IMR-90 (cell line): ENCODE measurements around the gene NDRG2. TPM values are rescaled to one million over a fixed set of nuclear protein-coding genes. Genes with fewer than 3 reads are reported as not detected.

ENCODE experiments used
- ATAC-seq: fragments of 200-7000 bp; cut with Tn5 transposase; 2 replicates; pipeline ENCODE4 v1.9.1; 2020; ENCODE audit warnings: low read depth, mild to moderate bottlenecking, moderate library complexity
- BruUV-seq: library from RNA; stranded (reverse); fragments of 400-500 nt; replicated peaks from 2 replicates; lab custom pipeline; 2021; lab: Mats Ljungman, UMichigan
- CTCF ChIA-PET: fragments of 300-600 bp; formaldehyde crosslinking; extraction: SDS; loops from one replicate; lab custom pipeline; 2021; ENCODE audit warnings: antibody characterized with exemption; lab: Yijun Ruan, JAX
- POLR2A ChIA-PET: fragments of 300-600 bp; sonication (Branson Sonifier 250); formaldehyde crosslinking; loops from one replicate; lab custom pipeline; 2022; ENCODE audit warnings: antibody characterized with exemption; ENCODE audit not compliant: unreplicated experiment; lab: Charles Lee
- DNase-seq: peaks from one replicate; pipeline ENCODE4 v3.0.0; 2013
- H2AFZ ChIP-seq: replicated peaks from 2 replicates; pipeline ENCODE3; 2013; ENCODE audit warnings: low read length, mild to moderate bottlenecking; ENCODE audit not compliant: poor library complexity
- H2AK5ac ChIP-seq: 2 replicates; pipeline ENCODE4 v1.6.1; 2013; ENCODE audit warnings: low read depth, low read length, inconsistent platforms
- H2AK9ac ChIP-seq: replicated peaks from 2 replicates; pipeline ENCODE3; 2013; ENCODE audit warnings: mild to moderate bottlenecking, low read depth, low read length, moderate library complexity; ENCODE audit not compliant: poor library complexity
- H2BK120ac ChIP-seq: 2 replicates; pipeline ENCODE4 v1.6.1; 2013; ENCODE audit warnings: low read depth, low read length, inconsistent platforms
- H2BK15ac ChIP-seq: 3 replicates; pipeline ENCODE4 v1.6.1; 2013; ENCODE audit warnings: low read depth, low read length, inconsistent platforms
- H2BK20ac ChIP-seq: 2 replicates; pipeline ENCODE4 v1.6.1; 2013; ENCODE audit warnings: low read depth, mild to moderate bottlenecking, inconsistent platforms, low read length, moderate library complexity
- H2BK5ac ChIP-seq: 2 replicates; pipeline ENCODE4 v1.6.1; 2013; ENCODE audit warnings: mild to moderate bottlenecking, low read depth, low read length, inconsistent platforms; ENCODE audit not compliant: poor library complexity, severe bottlenecking
- H3K14ac ChIP-seq: replicated peaks from 2 replicates; pipeline ENCODE4 v1.6.1; 2013; ENCODE audit warnings: low read depth, low read length, inconsistent platforms
- H3K18ac ChIP-seq: 2 replicates; pipeline ENCODE4 v1.6.1; 2013; ENCODE audit warnings: low read depth, low read length, control low read depth
- H3K23ac ChIP-seq: 2 replicates; pipeline ENCODE4 v1.6.1; 2013; ENCODE audit warnings: low read depth, low read length, inconsistent platforms
- H3K27ac ChIP-seq: 2 replicates; pipeline ENCODE4 v1.5.1; 2013; ENCODE audit warnings: mild to moderate bottlenecking, control low read depth, low read length; ENCODE audit not compliant: insufficient read depth
- H3K27me3 ChIP-seq: 2 replicates; pipeline ENCODE4 v1.6.1; 2013; ENCODE audit warnings: low read length; ENCODE audit not compliant: control insufficient read depth, insufficient read depth
- H3K36me3 ChIP-seq: 2 replicates; pipeline ENCODE4 v1.6.1; 2013; ENCODE audit warnings: low read length, mixed read lengths; ENCODE audit not compliant: control insufficient read depth, insufficient read depth
- H3K4ac ChIP-seq: 2 replicates; pipeline ENCODE4 v1.6.1; 2013; ENCODE audit warnings: low read depth, low read length, inconsistent platforms
- H3K4me1 ChIP-seq: 2 replicates; pipeline ENCODE4 v1.6.1; 2013; ENCODE audit warnings: low read length, mixed read lengths; ENCODE audit not compliant: control insufficient read depth, insufficient read depth
- H3K4me2 ChIP-seq: 2 replicates; pipeline ENCODE4 v1.6.1; 2013; ENCODE audit warnings: low read depth, mild to moderate bottlenecking, control low read depth, low read length, moderate library complexity
- H3K4me3 ChIP-seq: 2 replicates; pipeline ENCODE4 v1.5.1; 2013; ENCODE audit warnings: low read depth, mild to moderate bottlenecking, control low read depth, low read length, moderate library complexity; ENCODE audit not compliant: insufficient read depth
- H3K56ac ChIP-seq: 2 replicates; pipeline ENCODE4 v1.6.1; 2013; ENCODE audit warnings: low read length, inconsistent platforms; ENCODE audit not compliant: insufficient read depth; ENCODE audit errors: extremely low read depth
- H3K79me1 ChIP-seq, 2 experiments: 2 replicates each; pipeline ENCODE4 v1.6.1; 2013; ENCODE audit warnings: low read length in 2 of 2, inconsistent platforms in 1 of 2, low read depth in 1 of 2
- H3K9ac ChIP-seq: 2 replicates; pipeline ENCODE4 v1.6.1; 2013; ENCODE audit warnings: low read depth, low read length, control low read depth
- H3K9me1 ChIP-seq: 2 replicates; pipeline ENCODE4 v1.6.1; 2013; ENCODE audit warnings: low read length, inconsistent platforms; ENCODE audit not compliant: insufficient read depth
- H3K9me3 ChIP-seq: 2 replicates; pipeline ENCODE4 v1.6.1; 2013; ENCODE audit warnings: low read length; ENCODE audit not compliant: control insufficient read depth, insufficient read depth
- H4K20me1 ChIP-seq: 2 replicates; pipeline ENCODE4 v1.6.1; 2013; ENCODE audit warnings: low read length, inconsistent platforms; ENCODE audit not compliant: insufficient read depth
- H4K5ac ChIP-seq: 2 replicates; pipeline ENCODE4 v1.6.1; 2013; ENCODE audit warnings: mild to moderate bottlenecking, low read depth, low read length, control low read depth
- H4K8ac ChIP-seq, 2 experiments: 2 replicates each; pipeline ENCODE4 v1.6.1; 2013; ENCODE audit warnings: low read depth in 2 of 2, low read length in 2 of 2, control low read depth in 1 of 2, inconsistent platforms in 1 of 2
- H4K91ac ChIP-seq: 2 replicates; pipeline ENCODE4 v1.6.1; 2013; ENCODE audit warnings: low read depth, low read length, inconsistent platforms; ENCODE audit not compliant: insufficient read depth
- BHLHE40 ChIP-seq: fragments of 150-350 bp; IDR thresholded peaks from 2 replicates; pipeline ENCODE4 v1.6.1; 2016; ENCODE audit warnings: mild to moderate bottlenecking, low read depth, low read length
- FOS ChIP-seq: fragments of 150-350 bp; IDR thresholded peaks from 2 replicates; pipeline ENCODE4 v1.6.1; 2016; ENCODE audit warnings: low read depth, low read length
- MAFK ChIP-seq: IDR thresholded peaks from 2 replicates; pipeline ENCODE4 v1.6.1; 2012; ENCODE audit warnings: low read depth, low read length, improper control_type of control experiment
- MAZ ChIP-seq: IDR thresholded peaks from 2 replicates; pipeline ENCODE4 v1.6.1; 2012; ENCODE audit warnings: low read depth, mild to moderate bottlenecking, low read length, improper control_type of control experiment, moderate library complexity, borderline replicate concordance
- MXI1 ChIP-seq: IDR thresholded peaks from 2 replicates; pipeline ENCODE4 v1.6.1; 2012; ENCODE audit warnings: low read depth, mild to moderate bottlenecking, low read length, moderate library complexity, borderline replicate concordance
- NFE2L2 ChIP-seq: fragments of 150-350 bp; IDR thresholded peaks from 2 replicates; pipeline ENCODE4 v1.6.1; 2016; ENCODE audit warnings: low read depth, mild to moderate bottlenecking, low read length
- POLR2A ChIP-seq: IDR thresholded peaks from 2 replicates; pipeline ENCODE4 v1.6.1; 2012; ENCODE audit warnings: mild to moderate bottlenecking, low read depth, low read length
- RAD21 ChIP-seq: IDR thresholded peaks from 2 replicates; pipeline ENCODE4 v1.6.1; 2012; ENCODE audit warnings: low read length, improper control_type of control experiment
- RCOR1 ChIP-seq: IDR thresholded peaks from 2 replicates; pipeline ENCODE4 v1.6.1; 2012; ENCODE audit warnings: mild to moderate bottlenecking, low read length, improper control_type of control experiment; ENCODE audit not compliant: insufficient replicate concordance
- WGBS, 2 experiments: methylation state at CpG; one replicate each; pipeline versions ENCODE4 v1.1.5 to v1.1.7; 2013; ENCODE audit warnings: missing lambda C conversion rate in 2 of 2; ENCODE audit not compliant: insufficient read length in 1 of 2; ENCODE audit errors: extremely low coverage in 2 of 2; 5-methylcytosine and 5-hydroxymethylcytosine counted together
- dilution Hi-C: fragments of 300-500 bp; cut with HindIII; formaldehyde crosslinking; loops from one replicate; pipeline ENCODE4 v1.14.3; 2018; ENCODE audit warnings: low sequenced_read_pairs; ENCODE audit not compliant: unreplicated experiment
- in situ Hi-C: fragments of 300-500 bp; cut with MboI; formaldehyde crosslinking; loops from 3 replicates; pipeline ENCODE4 v1.14.3; 2019; ENCODE audit warnings: low sequenced_read_pairs, inconsistent platforms, mixed read lengths
- intact Hi-C: fragments of 100-400 bp; cut with micrococcal nuclease; formaldehyde crosslinking; loops from 2 replicates; pipeline ENCODE4 v1.10.0; 2022
- polyA plus RNA-seq, 3 experiments: library from polyadenylated mRNA; depleted of rRNA; stranded (reverse); fragments of >200 nt; gene quantifications; 2 replicates each; pipeline ENCODE4 v1.2.3, GENCODE V29; 2012; ENCODE audit warnings: low replicate concordance in 1 of 3
- total RNA-seq: library from RNA; depleted of rRNA; stranded (reverse); fragments of >200 nt; gene quantifications from 2 replicates; pipeline ENCODE4 v1.2.3, GENCODE V29; 2012
- TF ChIP-seq, protein P1 (sequence below): conservative IDR thresholded peaks from 2 replicates; pipeline ENCODE4 v1.5.1; 2012; ENCODE audit warnings: mild to moderate bottlenecking, low read depth, low read length, improper control_type of control experiment
- TF ChIP-seq, protein P2 (sequence below): fragments of 150-350 bp; IDR thresholded peaks from 2 replicates; pipeline ENCODE4 v1.6.1; 2016; ENCODE audit warnings: low read depth, mild to moderate bottlenecking, low read length, moderate library complexity, borderline replicate concordance

Gene NDRG2
- total and polyA plus RNA-seq, 2 of the 4 experiments (the other 2 are of a cell fraction) = 0.36 to 1.5 TPM

DNA sequence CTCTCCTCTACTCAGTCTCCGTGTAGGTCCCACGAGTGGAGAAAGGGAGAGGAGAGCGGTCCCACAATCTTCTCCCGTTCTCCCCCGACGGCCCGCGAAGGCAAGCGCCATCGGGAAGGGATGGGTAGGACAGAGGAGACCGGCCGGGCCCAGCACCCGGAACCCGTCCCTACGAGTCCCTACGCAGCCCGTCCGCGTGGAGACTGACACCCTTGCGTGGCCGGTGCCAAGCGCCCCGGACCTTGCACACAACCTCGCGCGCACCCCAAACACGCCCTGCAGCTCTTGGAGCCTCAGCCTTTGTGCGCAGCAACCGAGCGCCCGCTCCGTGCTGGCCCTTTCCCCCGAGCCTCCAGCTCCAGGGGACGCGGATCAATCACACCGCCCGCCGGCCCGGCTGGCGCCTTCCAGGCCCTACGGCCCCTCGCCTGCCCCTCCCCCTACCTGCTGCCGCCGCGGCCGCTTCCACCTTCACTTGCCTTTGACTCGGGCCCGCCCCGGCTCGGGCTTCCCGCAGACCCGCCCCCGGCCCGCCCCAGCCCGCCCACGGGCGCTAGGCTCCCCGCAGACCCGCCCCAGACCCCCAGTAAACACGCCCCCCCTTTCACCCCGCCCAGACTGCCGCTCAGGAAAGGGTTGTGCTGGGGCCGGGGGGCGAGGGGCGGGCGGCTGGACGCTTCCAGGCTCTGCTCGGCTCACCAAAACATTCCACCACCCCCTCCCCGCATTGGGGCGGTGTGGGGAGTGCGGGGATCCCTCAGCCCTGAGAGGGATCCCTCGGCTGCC lies at the start of gene NDRG2 (continued):
- TF ChIP-seq, protein P1, sequence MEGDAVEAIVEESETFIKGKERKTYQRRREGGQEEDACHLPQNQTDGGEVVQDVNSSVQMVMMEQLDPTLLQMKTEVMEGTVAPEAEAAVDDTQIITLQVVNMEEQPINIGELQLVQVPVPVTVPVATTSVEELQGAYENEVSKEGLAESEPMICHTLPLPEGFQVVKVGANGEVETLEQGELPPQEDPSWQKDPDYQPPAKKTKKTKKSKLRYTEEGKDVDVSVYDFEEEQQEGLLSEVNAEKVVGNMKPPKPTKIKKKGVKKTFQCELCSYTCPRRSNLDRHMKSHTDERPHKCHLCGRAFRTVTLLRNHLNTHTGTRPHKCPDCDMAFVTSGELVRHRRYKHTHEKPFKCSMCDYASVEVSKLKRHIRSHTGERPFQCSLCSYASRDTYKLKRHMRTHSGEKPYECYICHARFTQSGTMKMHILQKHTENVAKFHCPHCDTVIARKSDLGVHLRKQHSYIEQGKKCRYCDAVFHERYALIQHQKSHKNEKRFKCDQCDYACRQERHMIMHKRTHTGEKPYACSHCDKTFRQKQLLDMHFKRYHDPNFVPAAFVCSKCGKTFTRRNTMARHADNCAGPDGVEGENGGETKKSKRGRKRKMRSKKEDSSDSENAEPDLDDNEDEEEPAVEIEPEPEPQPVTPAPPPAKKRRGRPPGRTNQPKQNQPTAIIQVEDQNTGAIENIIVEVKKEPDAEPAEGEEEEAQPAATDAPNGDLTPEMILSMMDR = no peak
- no peak for TF ChIP-seq BHLHE40

DNA sequence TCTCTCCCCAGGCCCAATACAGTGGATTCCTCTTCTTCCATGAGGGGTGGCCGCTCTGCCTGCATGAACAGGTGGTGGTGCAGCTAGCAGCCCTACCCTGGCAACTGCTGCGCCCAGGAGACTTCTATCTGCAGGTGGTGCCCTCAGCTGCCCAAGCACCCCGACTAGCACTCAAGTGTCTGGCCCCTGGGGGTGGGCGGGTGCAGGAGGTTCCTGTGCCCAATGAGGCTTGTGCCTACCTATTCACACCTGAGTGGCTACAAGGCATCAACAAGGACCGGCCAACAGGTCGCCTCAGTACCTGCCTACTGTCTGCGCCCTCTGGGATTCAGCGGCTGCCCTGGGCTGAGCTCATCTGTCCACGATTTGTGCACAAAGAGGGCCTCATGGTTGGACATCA lies 49.1 kb upstream of the NDRG2 start:
- no peaks in the 10 kb centered on the region for H3K9me3 ChIP-seq
- dilution Hi-C loops = no loop called here
- no peak overlapping the region for H3K23ac ChIP-seq
- H3K79me1 ChIP-seq = peaks cover 29 to 61% of the 10 kb centered on the region in 2 experiments
- H3K18ac ChIP-seq = no peak overlapping the region
- ATAC-seq (no peak), DNase-seq (no peak)
- no peak overlapping the region for H3K56ac ChIP-seq
- H3K36me3 ChIP-seq = peaks cover 57% of the 10 kb centered on the region
- H4K20me1 ChIP-seq = peaks cover 10% of the 10 kb centered on the region
- no peak overlapping the region for H2BK120ac ChIP-seq
- H3K27me3 ChIP-seq = no peaks in the 10 kb centered on the region
- no peak for TF ChIP-seq MAFK
- TF ChIP-seq MAZ = no peak
- no peak for TF ChIP-seq RAD21
- no peak for TF ChIP-seq NFE2L2
- TF ChIP-seq RCOR1 = no peak
- no peak for TF ChIP-seq FOS
- TF ChIP-seq MXI1 = no peak
- TF ChIP-seq, protein P2, sequence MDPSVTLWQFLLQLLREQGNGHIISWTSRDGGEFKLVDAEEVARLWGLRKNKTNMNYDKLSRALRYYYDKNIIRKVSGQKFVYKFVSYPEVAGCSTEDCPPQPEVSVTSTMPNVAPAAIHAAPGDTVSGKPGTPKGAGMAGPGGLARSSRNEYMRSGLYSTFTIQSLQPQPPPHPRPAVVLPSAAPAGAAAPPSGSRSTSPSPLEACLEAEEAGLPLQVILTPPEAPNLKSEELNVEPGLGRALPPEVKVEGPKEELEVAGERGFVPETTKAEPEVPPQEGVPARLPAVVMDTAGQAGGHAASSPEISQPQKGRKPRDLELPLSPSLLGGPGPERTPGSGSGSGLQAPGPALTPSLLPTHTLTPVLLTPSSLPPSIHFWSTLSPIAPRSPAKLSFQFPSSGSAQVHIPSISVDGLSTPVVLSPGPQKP = no peak
- no peak for TF ChIP-seq POLR2A
- intact Hi-C loops = no loop called here
- H3K4me3 ChIP-seq = no peak overlapping the region
- H3K4ac ChIP-seq = no peak overlapping the region
- H2BK15ac ChIP-seq = no peak overlapping the region
- H3K4me1 ChIP-seq = peaks cover 17% of the 10 kb centered on the region
- no peak overlapping the region for H2AK5ac ChIP-seq
- no peak overlapping the region for H2BK20ac ChIP-seq
- H3K27ac ChIP-seq = no peak overlapping the region
- 92% methylated on average over 7 of the region's 9 CpGs; no CpG with 5 or more reads in 1 of the 2 experiments for WGBS, 2 experiments
- H2AFZ ChIP-seq = no peak overlapping the region
- no peak overlapping the region for H4K5ac ChIP-seq
- no peak overlapping the region for H4K8ac ChIP-seq
- CTCF ChIA-PET = no interaction called here
- no peak overlapping the region for H2BK5ac ChIP-seq
- H3K9me1 ChIP-seq = peaks cover 10% of the 10 kb centered on the region
- in situ Hi-C loops = no loop called here
- no peak overlapping the region for H3K4me2 ChIP-seq
- POLR2A ChIA-PET = no interaction called here
- H2AK9ac ChIP-seq = no peak overlapping the region
- H4K91ac ChIP-seq = no peak overlapping the region
- BruUV-seq = no TSS peak
- no peak overlapping the region for H3K14ac ChIP-seq
- H3K9ac ChIP-seq = no peak overlapping the region
